Heart left ventricle (tissue), 13 donors: ENCODE data around the gene PKIB.

Source experiments
- CTCF ChIP-seq, 12 donors: fragments of 200-600 bp; sonication (generic) in 4 of 12; IDR thresholded peaks; one replicate each; pipeline versions ENCODE4 v1.5.0 to v1.8.0; 2018 to 2022; ENCODE audit warnings: antibody characterized with exemption in 12 of 12, mild to moderate bottlenecking in 5 of 12
- POLR2A ChIP-seq, 2 donors: fragments of 450-650 bp; IDR thresholded peaks; one replicate each; pipeline ENCODE4 v1.6.1; 2017; ENCODE audit warnings: antibody characterized with exemption in 2 of 2, mild to moderate bottlenecking in 2 of 2, moderate library complexity in 2 of 2
- donor health status: ischemic (EF 13 %, LVEDD 7.1; RV severe dilation, severe dysfunction).
- donor health status: DM: no; HTN: yes; CAD: no.
- donor health status: DM: no; HTN: no; CAD: no.
- donor health status: ischemic (EF 25% LVEDD 6.9; RV normal size, moderate dysfunction).
- donor health status: ischemic (EF 25% LVEDD 5.7; RV mildly dilated, moderate dysfunction).
- donor health status: ischemic (EF 35%, LVEDD 5.7; RV mildly dilated, moderate dysfunction).
- donor health status: nonischemic (EF 11% LVEDD 7.7; RV severe dilation, severe dysfunction).
- donor health status: DM: yes; HTN: yes; CAD: no.
- donor health status: PGD.
- donor health status: ischemic (EF 29% LVEDD 5.4; RV normal size, mild dysfunction).
- donor health status: nonischemic (EF 23%, LVEDD 6.1; RV moderate dilation, normal function).

- no peak for TF ChIP-seq POLR2A (IDR thresholded peaks at IDR 0.05)
- TF ChIP-seq CTCF (IDR thresholded peaks at IDR 0.05) = no peak
These were observed 10.2 kb downstream of the PKIB start for GRCh38 chr6:122620428-122620827.
